PC-3 (cell line): ENCODE results near the gene KIF15.

Experiments
- EZH2phosphoT487 ChIP-seq: fragments of 300-600 bp; sonication (generic); IDR thresholded peaks from 2 replicates; pipeline ENCODE4 v1.6.1; 2018; ENCODE audit warnings: mild to moderate bottlenecking, antibody characterized with exemption, low read length, borderline replicate concordance
- TF ChIP-seq, protein P1 (sequence below): fragments of 300-600 bp; sonication (generic); conservative IDR thresholded peaks from 2 replicates; pipeline ENCODE4 v1.5.1; 2017; ENCODE audit warnings: antibody characterized with exemption, low read depth, mild to moderate bottlenecking, low read length

DNA sequence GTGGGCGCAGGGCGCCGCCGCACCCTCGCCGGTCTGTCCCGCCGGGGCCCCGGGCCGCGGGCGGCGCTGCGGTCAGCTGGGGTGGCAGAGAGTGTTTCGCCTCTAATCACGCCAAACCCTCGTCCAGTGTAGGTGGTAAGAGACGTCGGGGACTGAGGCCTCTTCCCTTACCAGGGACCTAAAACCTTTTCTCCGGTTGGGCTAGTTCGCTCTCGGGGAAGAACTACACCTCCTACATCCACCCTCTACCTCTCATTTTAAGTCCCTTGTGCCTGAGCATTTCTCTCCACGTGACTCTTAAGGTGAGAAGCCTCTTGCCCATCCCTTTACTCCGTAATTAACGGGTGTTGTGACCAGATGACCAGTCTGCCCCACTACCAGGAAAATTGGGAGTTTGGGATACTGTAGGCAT, 100.6 kb downstream of the KIF15 start:
- TF ChIP-seq, protein P1, sequence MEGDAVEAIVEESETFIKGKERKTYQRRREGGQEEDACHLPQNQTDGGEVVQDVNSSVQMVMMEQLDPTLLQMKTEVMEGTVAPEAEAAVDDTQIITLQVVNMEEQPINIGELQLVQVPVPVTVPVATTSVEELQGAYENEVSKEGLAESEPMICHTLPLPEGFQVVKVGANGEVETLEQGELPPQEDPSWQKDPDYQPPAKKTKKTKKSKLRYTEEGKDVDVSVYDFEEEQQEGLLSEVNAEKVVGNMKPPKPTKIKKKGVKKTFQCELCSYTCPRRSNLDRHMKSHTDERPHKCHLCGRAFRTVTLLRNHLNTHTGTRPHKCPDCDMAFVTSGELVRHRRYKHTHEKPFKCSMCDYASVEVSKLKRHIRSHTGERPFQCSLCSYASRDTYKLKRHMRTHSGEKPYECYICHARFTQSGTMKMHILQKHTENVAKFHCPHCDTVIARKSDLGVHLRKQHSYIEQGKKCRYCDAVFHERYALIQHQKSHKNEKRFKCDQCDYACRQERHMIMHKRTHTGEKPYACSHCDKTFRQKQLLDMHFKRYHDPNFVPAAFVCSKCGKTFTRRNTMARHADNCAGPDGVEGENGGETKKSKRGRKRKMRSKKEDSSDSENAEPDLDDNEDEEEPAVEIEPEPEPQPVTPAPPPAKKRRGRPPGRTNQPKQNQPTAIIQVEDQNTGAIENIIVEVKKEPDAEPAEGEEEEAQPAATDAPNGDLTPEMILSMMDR, result no peak
- TF ChIP-seq EZH2phosphoT487, result no peak
